ENCODE results near the gene IZUMO2. TPM values are rescaled to one million over a fixed set of nuclear protein-coding genes. Genes with fewer than 3 reads are reported as not detected.
A peak's percentile ranks its signal among the peaks of the same experiment; 100 is the strongest.

IZUMO2 gene
- total RNA-seq, 1 experiment from 2014 or later = not detected

DNA sequence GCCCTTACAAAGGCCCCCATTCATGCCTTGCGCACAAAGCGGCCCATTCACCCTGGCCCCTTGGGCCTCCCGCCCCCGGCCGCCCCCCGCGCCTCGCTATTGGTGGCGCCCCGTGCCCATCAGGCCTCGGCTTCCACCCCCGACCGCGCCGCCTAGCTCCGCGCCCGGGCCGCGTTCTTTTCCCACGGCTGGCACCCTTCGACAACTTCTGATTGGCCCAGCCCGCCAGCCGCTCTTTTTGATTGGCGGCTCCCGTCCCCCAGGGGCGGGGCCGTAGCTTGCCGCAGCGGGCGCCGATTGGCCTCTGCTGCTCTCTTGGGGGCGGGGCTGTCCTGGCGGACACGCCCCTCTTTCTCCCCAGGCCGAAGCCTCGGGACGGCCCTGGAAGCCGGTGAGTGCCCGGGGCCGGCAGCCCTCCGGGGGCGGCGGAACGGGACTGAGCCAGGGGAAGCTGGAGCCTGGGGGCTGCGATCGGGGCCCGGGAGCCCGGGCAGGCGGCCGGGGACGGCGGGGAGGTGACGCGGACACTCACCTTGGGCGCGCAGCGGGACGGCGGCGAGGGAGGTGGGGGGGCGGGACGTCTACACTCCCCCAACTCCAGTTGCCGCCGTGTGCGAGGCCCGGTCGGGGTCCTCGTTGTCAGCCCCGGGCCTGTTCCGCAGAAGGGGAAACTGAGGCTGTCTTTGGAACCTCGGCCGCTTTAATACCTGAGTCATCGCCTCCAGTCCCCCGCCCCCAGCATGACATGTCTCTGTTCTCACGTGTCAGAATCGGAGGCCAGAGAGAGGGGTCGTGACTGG, 40.4 kb upstream of the IZUMO2 start, which contains the start of gene MYH14:
MYH14 (plus strand) TSS at position 342 of the 800 bp plus-strand sequence. CDS start 6,744 bp downstream, outside the sequence.
- Histone ChIP-seq H3K9me2 (ENCODE audit: insufficient read depth) (no peaks in the 10 kb centered on the region), H3K4me3 (replicated peaks in 1 of 2; ENCODE audit: low read depth in 1 of 2, low read length in 2 of 2) (peak within 1 kb of the TSS; percentile 55 to 73), H2AFZ (ENCODE audit: low read depth, low read length, poor library complexity, severe bottlenecking) (peak within 1 kb of the TSS; percentile 57), H3K9me3 (ENCODE audit: control insufficient read depth in 1 of 2, insufficient read depth in 1 of 2, low read depth in 1 of 2, low read length in 2 of 2) (no peaks in the 10 kb centered on the region), H3K4me2 (ENCODE audit: low read length) (peak within 1 kb of the TSS; percentile 92), H3K36me3 (ENCODE audit: control insufficient read depth in 1 of 2, insufficient read depth in 2 of 2, low read length in 2 of 2) (no peaks in the 10 kb centered on the region), H3K9ac (ENCODE audit: low read length) (peak within 1 kb of the TSS; percentile 82), H3K27me3 (ENCODE audit: insufficient read depth, low read length) (no peaks in the 10 kb centered on the region), H3K4me1 (ENCODE audit: control insufficient read depth in 1 of 2, insufficient read depth in 2 of 2, low read length in 2 of 2) (peaks cover 25 to 30% of the 10 kb centered on the region in 2 experiments), H3K79me2 (ENCODE audit: insufficient read depth, low read length) (0 out of 2 replicates have a peak, but pooled peaks cover 8% of the 10 kb centered on the region), H4K20me1 (ENCODE audit: insufficient read depth) (no peaks in the 10 kb centered on the region), H3K27ac (ENCODE audit: low read depth, low read length) (peak within 1 kb of the TSS; percentile 40; the same call in 1 of the 2 replicates)
- TF ChIP-seq ELF1 (IDR thresholded peaks at IDR 0.05; ENCODE audit: borderline replicate concordance, low read depth) = no peak
- TF ChIP-seq EGR1 (IDR thresholded peaks at IDR 0.05; ENCODE audit: low read depth) = peak; percentile 64; the same call in 1 of the 2 replicates
- TF ChIP-seq ZFX (IDR thresholded peaks at IDR 0.05) = peak; percentile 53
- peak; percentile 97 for TF ChIP-seq SP1 (IDR thresholded peaks at IDR 0.05; ENCODE audit: low read depth)
- TF ChIP-seq, protein P1, sequence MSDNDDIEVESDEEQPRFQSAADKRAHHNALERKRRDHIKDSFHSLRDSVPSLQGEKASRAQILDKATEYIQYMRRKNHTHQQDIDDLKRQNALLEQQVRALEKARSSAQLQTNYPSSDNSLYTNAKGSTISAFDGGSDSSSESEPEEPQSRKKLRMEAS (IDR thresholded peaks at IDR 0.05) = 0 out of 2 replicates have a peak, but pooled peaks have one; percentile 23
- no peak for TF ChIP-seq CEBPB (IDR thresholded peaks at IDR 0.05; ENCODE audit: low read depth)
- TF ChIP-seq POLR2AphosphoS5 (IDR thresholded peaks at IDR 0.05; ENCODE audit: low read depth, low read length) = peak; percentile 61; the same call in 1 of the 2 replicates
- DNase-seq (ENCODE audit: low read depth, low spot score) (peak; percentile 86), ATAC-seq (peak; percentile 87)
- intact Hi-C loops (cut with micrococcal nuclease) = no loop called here
- ChIA-PET CTCF (no interaction called here), RAD21 (ENCODE audit: low non-redundant PET in 1 of 2, low total read pairs in 2 of 2, uncharacterized antibody in 2 of 2, unreplicated experiment in 2 of 2) (no interaction called here), POLR2A (interaction anchor here (0.6 to 0.7 kb wide), 2 partner anchors 9 to 30 kb away, joined by 3 read pairs; no protein-coding TSS in a partner anchor)
- no TSS peak for BruUV-seq (replicated peaks)

DNA sequence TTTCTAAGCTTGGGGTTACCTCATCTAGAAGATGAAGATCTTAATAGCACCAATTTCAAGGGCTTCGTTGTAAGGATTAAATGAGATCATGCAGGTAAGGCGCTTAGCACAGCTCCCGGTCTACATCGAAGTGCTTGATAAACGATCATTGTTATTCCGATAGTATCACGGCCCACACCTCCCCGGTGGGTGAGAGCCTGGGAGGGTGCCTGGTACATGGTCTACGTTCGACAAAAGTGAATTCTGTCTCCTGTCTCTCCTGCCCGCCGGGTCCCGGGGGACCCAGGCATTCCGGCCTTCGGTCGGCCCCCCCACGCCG, 39.8 kb upstream of the IZUMO2 start:
- Histone ChIP-seq H3K9me2 (ENCODE audit: insufficient read depth) (no peaks in the 10 kb centered on the region), H3K4me2 (ENCODE audit: low read length) (peak overlapping the region; percentile 92), H3K4me3 (replicated peaks in 1 of 2; ENCODE audit: low read depth in 1 of 2, low read length in 2 of 2) (peak overlapping the region; percentile 26 to 73), H3K9me3 (ENCODE audit: control insufficient read depth in 1 of 2, insufficient read depth in 1 of 2, low read depth in 1 of 2, low read length in 2 of 2) (no peaks in the 10 kb centered on the region), H3K4me1 (ENCODE audit: control insufficient read depth in 1 of 2, insufficient read depth in 2 of 2, low read length in 2 of 2) (peaks cover 25 to 30% of the 10 kb centered on the region in 2 experiments), H3K79me2 (ENCODE audit: insufficient read depth, low read length) (0 out of 2 replicates have a peak, but pooled peaks cover 8% of the 10 kb centered on the region), H3K27me3 (ENCODE audit: insufficient read depth, low read length) (no peaks in the 10 kb centered on the region), H3K36me3 (ENCODE audit: control insufficient read depth in 1 of 2, insufficient read depth in 2 of 2, low read length in 2 of 2) (no peaks in the 10 kb centered on the region), H3K9ac (ENCODE audit: low read length) (no peak overlapping the region; the same call in 1 of the 2 replicates), H4K20me1 (ENCODE audit: insufficient read depth) (no peaks in the 10 kb centered on the region), H2AFZ (ENCODE audit: low read depth, low read length, poor library complexity, severe bottlenecking) (peak overlapping the region; percentile 57), H3K27ac (ENCODE audit: low read depth, low read length) (no peak overlapping the region)
- POLR2A ChIA-PET = interaction anchor here (0.6 kb wide), 1 partner anchor 8 kb away, joined by 3 read pairs; no protein-coding TSS in a partner anchor
- CTCF ChIA-PET = no interaction called here
- RAD21 ChIA-PET (ENCODE audit: low non-redundant PET in 1 of 2, low total read pairs in 2 of 2, uncharacterized antibody in 2 of 2, unreplicated experiment in 2 of 2) = no interaction called here
- no peak for ATAC-seq
- BruUV-seq (replicated peaks) = no TSS peak
- intact Hi-C loops (cut with micrococcal nuclease) = no loop called here
- no peak for DNase-seq (ENCODE audit: low read depth, low spot score)
- TF ChIP-seq YY1 (IDR thresholded peaks at IDR 0.05; ENCODE audit: extremely low read depth, insufficient replicate concordance, low read depth, low read length) (no peak), ZFX (IDR thresholded peaks at IDR 0.05) (no peak), SP1 (IDR thresholded peaks at IDR 0.05; ENCODE audit: low read depth) (no peak), CBX3 (IDR thresholded peaks at IDR 0.05; ENCODE audit: low read depth) (no peak), POLR2A (IDR thresholded peaks at IDR 0.05; ENCODE audit: borderline replicate concordance, extremely low read depth, insufficient read depth, insufficient read length) (no peak), POLR2AphosphoS5 (IDR thresholded peaks at IDR 0.05; ENCODE audit: low read depth, low read length) (no peak), EZH2 (IDR thresholded peaks at IDR 0.05) (no peak), TCF7L2 (IDR thresholded peaks at IDR 0.05; ENCODE audit: borderline replicate concordance, extremely low read depth, insufficient read depth, insufficient read length) (no peak), FOSL1 (IDR thresholded peaks at IDR 0.05; ENCODE audit: low read depth) (no peak)
- TF ChIP-seq, protein P2, sequence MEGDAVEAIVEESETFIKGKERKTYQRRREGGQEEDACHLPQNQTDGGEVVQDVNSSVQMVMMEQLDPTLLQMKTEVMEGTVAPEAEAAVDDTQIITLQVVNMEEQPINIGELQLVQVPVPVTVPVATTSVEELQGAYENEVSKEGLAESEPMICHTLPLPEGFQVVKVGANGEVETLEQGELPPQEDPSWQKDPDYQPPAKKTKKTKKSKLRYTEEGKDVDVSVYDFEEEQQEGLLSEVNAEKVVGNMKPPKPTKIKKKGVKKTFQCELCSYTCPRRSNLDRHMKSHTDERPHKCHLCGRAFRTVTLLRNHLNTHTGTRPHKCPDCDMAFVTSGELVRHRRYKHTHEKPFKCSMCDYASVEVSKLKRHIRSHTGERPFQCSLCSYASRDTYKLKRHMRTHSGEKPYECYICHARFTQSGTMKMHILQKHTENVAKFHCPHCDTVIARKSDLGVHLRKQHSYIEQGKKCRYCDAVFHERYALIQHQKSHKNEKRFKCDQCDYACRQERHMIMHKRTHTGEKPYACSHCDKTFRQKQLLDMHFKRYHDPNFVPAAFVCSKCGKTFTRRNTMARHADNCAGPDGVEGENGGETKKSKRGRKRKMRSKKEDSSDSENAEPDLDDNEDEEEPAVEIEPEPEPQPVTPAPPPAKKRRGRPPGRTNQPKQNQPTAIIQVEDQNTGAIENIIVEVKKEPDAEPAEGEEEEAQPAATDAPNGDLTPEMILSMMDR (IDR thresholded peaks at IDR 0.05 in 2 of 3, conservative IDR thresholded peaks at IDR 0.05 in 1 of 3; ENCODE audit: borderline replicate concordance in 1 of 3, insufficient read depth in 1 of 3, low read depth in 2 of 3, low read length in 2 of 3) = no peak

Measured in HCT116 (cell line).